DND-41 (cell line): ENCODE data around the gene ADRA1B.

Experiments
- EZH2 ChIP-seq: IDR thresholded peaks from 3 replicates; pipeline ENCODE4 v1.6.1; 2012; ENCODE audit warnings: borderline replicate concordance, low read depth, mild to moderate bottlenecking, moderate library complexity, low read length, inconsistent platforms; ENCODE audit not compliant: severe bottlenecking
- TF ChIP-seq, protein P1 (sequence below): IDR thresholded peaks from 2 replicates; pipeline ENCODE4 v1.5.1; 2012; ENCODE audit warnings: borderline replicate concordance, low read length, moderate library complexity, mild to moderate bottlenecking; ENCODE audit not compliant: poor library complexity, severe bottlenecking; ENCODE audit errors: extremely low read depth

DNA sequence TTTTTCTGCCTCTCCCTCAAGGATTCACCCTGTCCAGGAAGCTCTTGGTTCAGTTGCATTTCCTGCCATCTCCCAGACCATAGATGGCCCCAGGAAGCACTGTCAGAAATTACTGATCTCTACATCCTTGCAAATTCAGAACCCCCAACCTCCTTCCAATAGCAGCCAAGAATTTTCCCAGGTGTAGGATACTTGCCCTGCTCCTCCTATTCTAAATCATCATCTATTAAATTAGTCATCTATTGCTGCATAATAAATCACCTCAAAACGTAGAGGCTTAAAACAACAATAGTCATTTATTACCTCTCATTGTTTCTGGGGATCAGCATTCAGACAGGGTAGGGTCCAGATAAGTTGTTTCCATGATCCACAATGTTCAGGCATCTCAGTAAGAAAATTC, 26.1 kb upstream of the ADRA1B start:
- TF ChIP-seq, protein P1, sequence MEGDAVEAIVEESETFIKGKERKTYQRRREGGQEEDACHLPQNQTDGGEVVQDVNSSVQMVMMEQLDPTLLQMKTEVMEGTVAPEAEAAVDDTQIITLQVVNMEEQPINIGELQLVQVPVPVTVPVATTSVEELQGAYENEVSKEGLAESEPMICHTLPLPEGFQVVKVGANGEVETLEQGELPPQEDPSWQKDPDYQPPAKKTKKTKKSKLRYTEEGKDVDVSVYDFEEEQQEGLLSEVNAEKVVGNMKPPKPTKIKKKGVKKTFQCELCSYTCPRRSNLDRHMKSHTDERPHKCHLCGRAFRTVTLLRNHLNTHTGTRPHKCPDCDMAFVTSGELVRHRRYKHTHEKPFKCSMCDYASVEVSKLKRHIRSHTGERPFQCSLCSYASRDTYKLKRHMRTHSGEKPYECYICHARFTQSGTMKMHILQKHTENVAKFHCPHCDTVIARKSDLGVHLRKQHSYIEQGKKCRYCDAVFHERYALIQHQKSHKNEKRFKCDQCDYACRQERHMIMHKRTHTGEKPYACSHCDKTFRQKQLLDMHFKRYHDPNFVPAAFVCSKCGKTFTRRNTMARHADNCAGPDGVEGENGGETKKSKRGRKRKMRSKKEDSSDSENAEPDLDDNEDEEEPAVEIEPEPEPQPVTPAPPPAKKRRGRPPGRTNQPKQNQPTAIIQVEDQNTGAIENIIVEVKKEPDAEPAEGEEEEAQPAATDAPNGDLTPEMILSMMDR: no peak
- no peak for TF ChIP-seq EZH2
